Posterior vena cava (tissue), 2 donors: ENCODE results near the gene SMIM1. TPM values are rescaled to one million over a fixed set of nuclear protein-coding genes. Genes with fewer than 3 reads are reported as not detected.
A peak's percentile ranks its signal among the peaks of the same experiment; 100 is the strongest.
"Not testable (repeated sequence)": the region's sequence is repeated elsewhere in the genome, so short reads cannot be mapped to it uniquely, and the experiment has no call there.

Experiments used
- DNase-seq: peaks from one replicate; pipeline ENCODE4 v3.0.0-alpha.2; 2020; ENCODE audit warnings: low spot score
- intact Hi-C, 2 donors: fragments of 100-400 bp; cut with DNase I; formaldehyde crosslinking; loops; one replicate each; pipeline versions ENCODE4 v1.14.1 to v1.14.2; 2022 to 2023
- total RNA-seq, 2 donors: library from RNA; stranded (reverse); fragmentation: NEBNext Ultra II Directional; extraction: Animal tissue kit (Norgen Biotek cat#: 25700); gene quantifications; one replicate each; pipeline ENCODE4 v1.2.1, GENCODE V29; 2021
- donor health status: DM: yes; HTN: yes; CAD: no.
- donor health status: DM: yes; HTN: yes; CAD: no.

The SMIM1 gene
- total RNA-seq, 2 donors from 2014 or later: 3.6 to 14.5 TPM

DNA sequence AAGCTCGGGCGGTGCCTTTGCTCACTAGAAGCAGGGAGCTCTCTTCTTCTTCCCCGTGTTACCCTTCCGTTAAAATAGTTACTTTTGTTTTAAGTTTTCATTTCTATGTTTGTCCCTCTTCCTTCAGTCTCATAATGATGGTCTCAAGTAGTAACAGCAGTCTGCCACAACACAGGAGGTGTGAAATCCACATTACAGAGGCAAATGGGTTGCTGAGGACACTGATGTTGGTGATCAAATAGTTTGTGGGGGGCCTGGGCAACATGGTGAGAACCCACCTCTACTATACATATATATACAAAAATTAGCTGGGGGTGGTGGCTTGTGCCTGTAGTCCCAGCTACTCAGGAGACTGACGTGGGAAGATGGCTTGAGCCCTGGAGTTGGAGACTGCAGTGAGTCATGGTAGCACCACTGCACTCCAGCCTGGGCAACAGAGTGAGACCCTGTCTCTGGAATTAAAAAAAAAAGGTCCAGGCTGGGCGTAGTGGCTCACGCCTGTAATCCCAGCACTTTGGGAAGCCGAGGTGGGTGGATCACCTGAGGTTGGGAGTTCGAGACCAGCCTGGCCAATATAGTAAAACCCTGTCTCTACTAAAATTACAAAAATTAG lies 37.7 kb downstream of the SMIM1 start:
- peak; percentile 5 for DNase-seq

DNA sequence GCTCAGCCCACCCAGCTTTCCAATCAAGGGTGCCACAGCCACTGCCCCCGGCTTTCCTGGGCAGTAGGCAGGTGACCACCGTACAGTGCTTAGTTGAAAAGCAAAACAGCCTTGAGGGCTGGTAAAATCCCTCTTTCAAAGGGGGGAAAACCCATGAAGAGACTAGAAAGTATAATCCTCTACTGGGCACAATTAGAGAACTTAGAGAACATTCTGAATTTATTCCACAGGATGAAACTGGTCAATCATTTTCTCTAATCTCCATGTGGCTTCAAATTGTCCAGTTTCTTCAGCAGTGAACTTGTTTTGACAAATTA lies 39.0 kb downstream of the SMIM1 start:
- no peak for DNase-seq
- intact Hi-C loops: no loop called here

More for the DNA sequence above, 37.7 kb downstream of the SMIM1 start:
- intact Hi-C loops: not testable (repeated sequence)

DNA sequence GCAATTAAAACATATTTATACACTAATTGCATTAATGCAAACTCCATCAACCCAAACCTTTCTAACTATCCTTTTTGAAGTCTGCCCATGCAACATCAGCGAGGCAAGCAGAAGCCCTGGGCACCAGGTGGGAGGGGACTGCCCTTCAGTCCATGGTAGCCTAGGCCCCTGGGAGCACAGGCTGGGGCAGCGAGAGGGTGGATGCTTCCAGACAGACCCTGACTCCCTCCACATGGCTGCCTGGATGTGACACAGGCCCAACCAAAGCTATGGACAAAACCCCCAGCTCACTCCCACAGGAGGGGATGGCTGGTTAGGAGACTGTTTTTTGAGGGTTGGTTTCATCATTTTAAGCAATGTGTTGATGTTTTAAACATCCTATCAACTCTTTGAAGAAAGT lies 41.5 kb downstream of the SMIM1 start:
- intact Hi-C loops: no loop called here
- peak; percentile 62 for DNase-seq

GRCh38 chr1:3814771-3815561 lies 42.4 kb downstream of the SMIM1 start:
- DNase-seq: peak; percentile 64
- intact Hi-C loops: no loop called here

- intact Hi-C loops: no loop called here
- peak; percentile 72 for DNase-seq
Measured at GRCh38 chr1:3816331-3817137, 44.0 kb downstream of the SMIM1 start.

GRCh38 chr1:3817138-3817740 lies 44.7 kb downstream of the SMIM1 start:
- peak; percentile 60 for DNase-seq

GRCh38 chr1:3817821-3818597 lies 45.5 kb downstream of the SMIM1 start:
- intact Hi-C loops: no loop called here
- peak; percentile 75 for DNase-seq

More at GRCh38 chr1:3817138-3817740, 44.7 kb downstream of the SMIM1 start:
- intact Hi-C loops: no loop called here

GRCh38 chr1:3819771-3820200 lies 47.2 kb downstream of the SMIM1 start:
- intact Hi-C loops: no loop called here
- peak; percentile 17 for DNase-seq

- DNase-seq: peak; percentile 20
- intact Hi-C loops: no loop called here
Measured at GRCh38 chr1:3820316-3820715, 47.8 kb downstream of the SMIM1 start.

DNA sequence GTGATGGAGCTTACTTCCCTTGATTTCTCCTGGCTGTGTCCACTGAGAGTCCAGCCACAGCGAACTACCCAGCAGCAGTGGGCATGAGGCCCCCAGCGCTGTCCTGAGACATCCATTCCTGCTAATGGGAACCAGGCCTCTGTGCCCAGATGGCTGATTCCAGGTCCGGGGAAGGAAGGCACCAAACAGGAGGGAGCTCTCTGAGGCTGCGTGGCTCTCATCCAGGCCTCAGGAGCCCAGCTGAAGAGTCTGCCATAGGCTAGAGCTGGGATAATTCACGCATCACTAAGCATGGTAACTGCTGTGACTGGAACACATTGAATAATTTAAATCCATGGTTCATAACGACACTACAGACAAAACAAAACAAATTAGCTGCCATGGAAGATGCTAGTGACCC lies 48.5 kb downstream of the SMIM1 start:
- intact Hi-C loops: no loop called here
- no peak for DNase-seq

DNA sequence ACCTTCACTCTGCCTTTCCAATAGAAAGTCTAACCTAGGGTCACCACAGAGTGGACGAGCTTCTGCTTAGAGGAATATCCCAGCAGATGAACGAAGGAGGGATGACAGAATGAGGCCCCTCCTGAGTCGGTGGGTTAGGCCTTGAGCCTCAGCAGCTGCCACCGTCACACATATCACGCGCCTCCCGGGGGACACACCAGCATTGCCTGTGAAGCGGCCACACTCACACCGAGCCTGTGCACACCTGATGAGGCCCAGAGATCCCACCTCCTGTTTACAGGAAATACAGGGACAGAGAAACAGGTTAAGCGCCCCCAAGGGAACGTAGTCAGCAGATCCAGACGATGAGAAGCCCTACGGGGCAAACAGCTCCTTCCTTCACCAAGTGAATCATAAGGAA lies 48.9 kb downstream of the SMIM1 start:
- no peak for DNase-seq
- intact Hi-C loops: no loop called here

DNA sequence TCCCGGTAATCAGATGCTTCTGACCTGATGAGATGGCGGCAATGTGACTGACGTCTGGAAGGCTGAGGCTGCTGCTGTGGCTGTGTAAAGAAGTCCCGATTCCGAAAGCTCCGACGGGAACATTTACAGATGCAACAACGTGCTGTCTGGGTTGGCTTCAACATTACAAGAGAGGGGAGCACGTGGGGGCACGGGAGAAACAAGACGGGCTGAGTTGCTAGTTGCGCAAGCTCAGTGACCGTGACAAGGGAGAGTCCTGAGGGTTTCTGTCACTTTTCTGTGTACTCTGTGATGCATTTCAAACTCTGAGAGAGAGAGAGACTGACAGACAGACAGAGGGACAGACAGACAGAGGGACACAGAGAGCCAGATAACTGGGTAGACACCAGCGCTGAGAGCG lies 49.4 kb downstream of the SMIM1 start:
- intact Hi-C loops: no loop called here
- DNase-seq: no peak

DNA sequence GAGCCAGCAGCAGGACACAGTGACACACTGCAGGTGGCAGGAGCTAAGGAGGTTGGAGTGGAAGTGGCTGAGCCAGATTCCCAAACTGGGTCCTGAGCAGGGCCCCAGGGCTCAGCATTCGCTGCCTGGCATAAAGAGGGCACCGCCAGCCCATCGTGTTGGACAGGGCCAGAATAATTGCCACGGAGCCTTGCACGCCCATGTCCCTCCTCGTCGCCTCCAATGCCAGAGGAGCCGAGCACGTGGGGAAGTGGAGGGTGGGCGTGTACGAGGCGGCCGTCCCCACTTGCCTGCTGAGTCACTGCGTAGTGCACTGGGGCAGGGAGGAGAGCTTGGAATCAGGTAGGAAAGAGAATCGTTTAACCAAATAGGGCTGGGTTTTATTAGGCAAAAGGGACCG lies 49.9 kb downstream of the SMIM1 start:
- no peak for DNase-seq
- intact Hi-C loops: no loop called here

DNA sequence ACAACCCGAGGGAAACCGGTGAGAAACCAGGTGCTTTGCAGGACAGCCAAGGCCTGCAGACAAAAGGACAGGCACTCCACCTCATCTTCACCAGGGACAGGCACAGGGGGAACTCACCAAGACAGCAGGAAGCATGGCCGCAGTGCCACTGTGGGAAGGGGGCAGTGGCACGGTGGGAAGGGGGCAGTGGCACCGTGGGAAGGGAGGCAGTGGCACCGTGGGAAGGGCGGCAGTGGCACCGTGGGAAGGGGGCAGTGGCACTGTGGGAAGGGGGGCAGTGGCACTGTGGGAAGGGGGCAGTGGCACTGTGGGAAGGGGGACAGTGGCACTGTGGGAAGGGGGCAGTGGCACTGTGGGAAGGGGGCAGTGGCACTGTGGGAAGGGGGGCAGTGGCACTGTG lies 52.1 kb downstream of the SMIM1 start:
- intact Hi-C loops: no loop called here
- DNase-seq: no peak

- intact Hi-C loops: no loop called here
- DNase-seq: no peak
Measured at GRCh38 chr1:3825356-3825755, 52.8 kb downstream of the SMIM1 start.
